NCI-H1694 treated with DMSO at 0.1 percent for 48 hours (cell line): ENCODE results near the gene FRAT2.

ENCODE experiments used
- DNase-seq: peaks from one replicate; lab custom pipeline; 2025; lab: John Stamatoyannopoulos, UW

The FRAT2 gene

GRCh38 chr10:97325754-97326153 lies 8.8 kb downstream of the FRAT2 start:
- DNase-seq, result no peak

- DNase-seq, result no peak
These were observed 11.0 kb downstream of the FRAT2 start for GRCh38 chr10:97323501-97323900.

GRCh38 chr10:97321804-97322190 lies 12.7 kb downstream of the FRAT2 start:
- no peak for DNase-seq

- no peak for DNase-seq
These were observed 13.3 kb downstream of the FRAT2 start for GRCh38 chr10:97321032-97321803.

- no peak for DNase-seq
These were observed 14.0 kb downstream of the FRAT2 start for GRCh38 chr10:97320480-97321031.

GRCh38 chr10:97319671-97320479 lies 14.7 kb downstream of the FRAT2 start:
- DNase-seq, result no peak

- DNase-seq, result peak; percentile 60
These were observed 15.5 kb downstream of the FRAT2 start, which contains the start of gene FRAT1 for GRCh38 chr10:97318772-97319651. Gene FRAT1, plus strand, starts transcription at chr10:97319271. Its CDS starts 183 bp downstream, at chr10:97319454.

- no peak for DNase-seq
These were observed 19.9 kb downstream of the FRAT2 start for GRCh38 chr10:97314671-97315070.

GRCh38 chr10:97312897-97313296 lies 21.6 kb downstream of the FRAT2 start:
- DNase-seq, result no peak

- no peak for DNase-seq
These were observed 23.4 kb downstream of the FRAT2 start for GRCh38 chr10:97311111-97311626.

- DNase-seq, result no peak
These were observed 26.4 kb downstream of the FRAT2 start for GRCh38 chr10:97307866-97308780.

GRCh38 chr10:97307441-97307840 lies 27.1 kb downstream of the FRAT2 start:
- no peak for DNase-seq

GRCh38 chr10:97302088-97302791 lies 32.3 kb downstream of the FRAT2 start:
- no peak for DNase-seq

GRCh38 chr10:97300980-97301379 lies 33.5 kb downstream of the FRAT2 start:
- DNase-seq, result no peak

- DNase-seq, result no peak
These were observed 36.3 kb downstream of the FRAT2 start for GRCh38 chr10:97298223-97298571.

- DNase-seq, result no peak
These were observed 36.8 kb downstream of the FRAT2 start for GRCh38 chr10:97297556-97298222.

- DNase-seq, result no peak
These were observed 41.7 kb downstream of the FRAT2 start for GRCh38 chr10:97292862-97293198.

GRCh38 chr10:97292097-97292861 lies 42.2 kb downstream of the FRAT2 start, which contains the start of gene ARHGAP19:
Gene ARHGAP19, minus strand, starts transcription at chr10:97292637. Its CDS starts 10 bp downstream, at chr10:97292627.
- DNase-seq, result peak; percentile 98
